KMS-11 (cell line): ENCODE results near the gene KCNQ1.

ENCODE experiments used
- H2AFZ ChIP-seq: fragments of 200-600 bp; sonication (generic); 2 replicates; pipeline ENCODE4 v1.6.1; 2016; ENCODE audit warnings: antibody characterized with exemption, mixed run types, low read depth
- H3K27ac ChIP-seq: fragments of 200-600 bp; sonication (generic); 2 replicates; pipeline ENCODE4 v1.6.1; 2016; ENCODE audit warnings: mild to moderate bottlenecking, mixed run types
- H3K27me3 ChIP-seq: fragments of 200-600 bp; sonication (generic); 2 replicates; pipeline ENCODE4 v1.6.1; 2017; ENCODE audit warnings: mild to moderate bottlenecking, low read depth, mixed run types, moderate library complexity; ENCODE audit not compliant: insufficient read depth
- H3K36me3 ChIP-seq: fragments of 200-600 bp; sonication (generic); 2 replicates; pipeline ENCODE4 v1.6.1; 2017; ENCODE audit warnings: mild to moderate bottlenecking, mixed run types; ENCODE audit not compliant: insufficient read depth
- H3K4me1 ChIP-seq: fragments of 200-600 bp; sonication (generic); 2 replicates; pipeline ENCODE4 v1.6.1; 2016; ENCODE audit warnings: mild to moderate bottlenecking, low read depth, mixed run types; ENCODE audit not compliant: poor library complexity, severe bottlenecking
- H3K4me2 ChIP-seq: fragments of 200-600 bp; sonication (generic); 2 replicates; pipeline ENCODE4 v1.7.0; 2016; ENCODE audit warnings: mild to moderate bottlenecking, mixed run types
- H3K4me3 ChIP-seq: fragments of 200-600 bp; sonication (generic); IDR thresholded peaks from 2 replicates; pipeline ENCODE4 v1.6.1; 2017; ENCODE audit warnings: low read depth, low read length, mixed read lengths; ENCODE audit not compliant: insufficient read depth
- H3K79me2 ChIP-seq: fragments of 200-600 bp; sonication (generic); 2 replicates; pipeline ENCODE4 v1.6.1; 2016; ENCODE audit warnings: low read depth, mixed run types; ENCODE audit not compliant: insufficient read depth
- H3K9ac ChIP-seq: fragments of 200-600 bp; sonication (generic); 2 replicates; pipeline ENCODE4 v1.6.1; 2016; ENCODE audit warnings: mild to moderate bottlenecking, mixed run types
- H4K20me1 ChIP-seq: fragments of 200-600 bp; sonication (generic); 2 replicates; pipeline ENCODE4 v1.6.1; 2016; ENCODE audit warnings: mild to moderate bottlenecking, mixed run types; ENCODE audit not compliant: insufficient read depth
- TF ChIP-seq, protein P1 (sequence below): fragments of 200-600 bp; sonication (generic); conservative IDR thresholded peaks from 2 replicates; pipeline ENCODE4 v1.6.1; 2017; ENCODE audit warnings: low read depth, mild to moderate bottlenecking, antibody characterized with exemption, low read length, moderate library complexity, mixed read lengths

The KCNQ1 gene

DNA sequence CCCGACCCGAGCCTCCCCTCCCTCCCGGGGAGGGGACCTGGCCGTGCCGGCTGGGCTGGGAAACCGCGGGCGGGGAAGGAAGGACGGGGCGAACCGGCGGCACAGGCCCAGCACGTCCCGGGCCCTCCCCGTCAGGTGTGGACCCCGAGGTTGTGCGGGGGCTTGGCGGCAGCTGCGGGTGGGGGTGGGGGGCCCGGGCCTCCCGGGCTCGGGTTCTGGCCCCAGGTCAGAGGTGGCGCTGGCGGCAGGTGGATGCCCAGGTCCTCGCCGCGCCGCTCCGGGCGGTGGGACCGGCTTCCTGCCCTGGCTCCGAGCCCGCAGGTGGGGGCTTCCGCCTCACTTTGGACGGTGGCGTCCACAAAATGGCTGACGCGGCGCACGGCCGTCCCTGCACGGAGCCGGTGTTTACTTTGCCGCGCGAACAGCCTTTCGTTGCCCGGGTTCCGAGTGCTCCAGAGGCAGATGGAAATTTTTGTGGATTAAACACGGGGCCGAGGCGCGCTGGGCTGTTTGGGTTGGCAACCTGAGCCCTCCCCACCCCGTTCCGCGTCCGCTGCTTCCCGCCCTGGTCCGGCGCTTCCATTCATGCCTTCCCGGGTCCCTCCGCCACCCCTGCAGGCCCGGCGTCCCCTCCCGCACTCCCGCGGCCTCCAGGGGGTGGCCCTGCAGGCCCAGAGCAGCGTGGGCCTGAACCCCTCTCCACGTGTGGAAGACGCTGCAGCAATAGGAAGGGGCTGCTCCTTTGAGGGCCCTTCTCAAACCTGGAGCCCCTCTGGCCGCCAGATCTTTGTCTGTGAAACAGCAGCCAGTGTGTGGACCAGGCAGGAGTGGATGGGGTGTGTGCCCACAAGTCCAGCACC, 346.9 kb downstream of the KCNQ1 start:
- Histone ChIP-seq H3K27ac (no peak overlapping the region), H3K9ac (no peak overlapping the region), H3K4me2 (no peak overlapping the region), H4K20me1 (no peaks in the 10 kb centered on the region), H3K36me3 (no peaks in the 10 kb centered on the region), H3K4me3 (no peak overlapping the region), H3K27me3 (no peaks in the 10 kb centered on the region), H2AFZ (no peak overlapping the region), H3K79me2 (no peaks in the 10 kb centered on the region), H3K4me1 (no peaks in the 10 kb centered on the region)
- TF ChIP-seq, protein P1, sequence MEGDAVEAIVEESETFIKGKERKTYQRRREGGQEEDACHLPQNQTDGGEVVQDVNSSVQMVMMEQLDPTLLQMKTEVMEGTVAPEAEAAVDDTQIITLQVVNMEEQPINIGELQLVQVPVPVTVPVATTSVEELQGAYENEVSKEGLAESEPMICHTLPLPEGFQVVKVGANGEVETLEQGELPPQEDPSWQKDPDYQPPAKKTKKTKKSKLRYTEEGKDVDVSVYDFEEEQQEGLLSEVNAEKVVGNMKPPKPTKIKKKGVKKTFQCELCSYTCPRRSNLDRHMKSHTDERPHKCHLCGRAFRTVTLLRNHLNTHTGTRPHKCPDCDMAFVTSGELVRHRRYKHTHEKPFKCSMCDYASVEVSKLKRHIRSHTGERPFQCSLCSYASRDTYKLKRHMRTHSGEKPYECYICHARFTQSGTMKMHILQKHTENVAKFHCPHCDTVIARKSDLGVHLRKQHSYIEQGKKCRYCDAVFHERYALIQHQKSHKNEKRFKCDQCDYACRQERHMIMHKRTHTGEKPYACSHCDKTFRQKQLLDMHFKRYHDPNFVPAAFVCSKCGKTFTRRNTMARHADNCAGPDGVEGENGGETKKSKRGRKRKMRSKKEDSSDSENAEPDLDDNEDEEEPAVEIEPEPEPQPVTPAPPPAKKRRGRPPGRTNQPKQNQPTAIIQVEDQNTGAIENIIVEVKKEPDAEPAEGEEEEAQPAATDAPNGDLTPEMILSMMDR, result no peak

DNA sequence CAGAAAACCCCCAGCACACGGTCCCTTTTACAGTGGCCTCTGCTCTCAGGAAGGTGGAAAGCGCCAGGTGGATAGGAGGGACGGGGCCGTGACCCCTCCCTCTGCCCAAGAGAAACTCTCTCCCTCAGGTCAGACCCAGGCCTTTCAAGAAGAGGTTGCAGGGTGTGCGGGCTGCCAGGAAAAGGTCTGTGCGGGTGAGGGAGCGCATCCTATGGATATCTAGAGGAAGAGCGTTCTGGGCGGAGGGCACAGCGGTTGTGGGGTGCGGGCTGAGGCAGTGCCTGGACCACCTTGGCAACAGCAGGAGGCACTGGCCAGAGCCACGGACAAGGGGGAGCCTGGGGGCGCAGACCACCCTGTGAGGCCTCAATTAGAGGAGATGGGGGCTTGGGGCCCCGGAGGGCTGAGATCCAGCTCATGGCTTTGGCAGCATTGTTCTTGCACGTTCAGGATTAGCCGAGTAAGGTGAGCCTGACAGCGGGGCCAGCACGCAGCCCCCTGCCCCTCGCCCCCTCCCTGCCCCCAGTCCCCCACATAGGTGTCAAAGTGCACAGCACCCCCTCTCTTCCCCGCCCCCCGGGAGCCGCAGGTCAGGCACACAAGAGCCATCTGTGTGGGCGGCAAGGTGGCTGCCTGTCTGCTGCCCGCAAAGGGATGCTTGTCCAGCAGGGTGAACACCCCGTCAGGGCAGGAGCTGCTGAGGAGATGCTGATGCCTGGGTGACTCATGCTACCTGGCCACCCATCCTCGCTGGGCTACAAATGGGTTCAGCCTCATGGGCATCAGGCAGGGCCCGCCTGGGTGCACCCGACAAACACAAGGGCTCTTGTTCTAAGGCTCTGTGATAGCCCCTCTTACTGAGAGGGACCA, 347.8 kb downstream of the KCNQ1 start:
- no peak overlapping the region for H3K27ac ChIP-seq
- TF ChIP-seq, protein P1, result no peak

DNA sequence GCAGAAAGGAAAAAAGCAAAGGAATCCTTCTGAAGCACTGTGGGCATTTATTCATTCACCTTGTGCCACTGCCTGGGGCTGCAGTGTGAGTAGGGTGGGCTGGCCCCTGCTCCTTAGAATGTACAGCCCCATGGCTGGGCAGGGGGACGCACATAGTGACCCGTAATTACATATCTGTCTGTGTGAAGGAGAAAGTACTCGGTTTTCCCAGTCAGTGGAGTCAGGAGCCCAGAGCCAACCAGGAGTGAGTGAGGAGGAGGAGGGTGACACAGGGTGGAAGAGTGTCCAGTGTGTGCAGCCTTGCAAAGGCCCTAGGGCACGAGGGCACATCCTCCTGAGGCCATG, 348.9 kb downstream of the KCNQ1 start:
- Histone ChIP-seq H3K27me3 (no peaks in the 10 kb centered on the region), H3K79me2 (no peaks in the 10 kb centered on the region), H3K27ac (no peak overlapping the region), H2AFZ (no peak overlapping the region), H3K36me3 (no peaks in the 10 kb centered on the region), H3K4me1 (no peaks in the 10 kb centered on the region), H4K20me1 (no peaks in the 10 kb centered on the region), H3K4me2 (no peak overlapping the region), H3K4me3 (no peak overlapping the region), H3K9ac (no peak overlapping the region)
- TF ChIP-seq, protein P1, result no peak

More for the DNA sequence above, 347.8 kb downstream of the KCNQ1 start:
- H3K79me2 ChIP-seq, result no peaks in the 10 kb centered on the region
- no peak overlapping the region for H3K9ac ChIP-seq
- H3K4me2 ChIP-seq, result no peak overlapping the region
- no peak overlapping the region for H2AFZ ChIP-seq
- H3K27me3 ChIP-seq, result no peaks in the 10 kb centered on the region
- no peak overlapping the region for H3K4me3 ChIP-seq
- no peaks in the 10 kb centered on the region for H3K36me3 ChIP-seq
- no peaks in the 10 kb centered on the region for H3K4me1 ChIP-seq
- H4K20me1 ChIP-seq, result no peaks in the 10 kb centered on the region

DNA sequence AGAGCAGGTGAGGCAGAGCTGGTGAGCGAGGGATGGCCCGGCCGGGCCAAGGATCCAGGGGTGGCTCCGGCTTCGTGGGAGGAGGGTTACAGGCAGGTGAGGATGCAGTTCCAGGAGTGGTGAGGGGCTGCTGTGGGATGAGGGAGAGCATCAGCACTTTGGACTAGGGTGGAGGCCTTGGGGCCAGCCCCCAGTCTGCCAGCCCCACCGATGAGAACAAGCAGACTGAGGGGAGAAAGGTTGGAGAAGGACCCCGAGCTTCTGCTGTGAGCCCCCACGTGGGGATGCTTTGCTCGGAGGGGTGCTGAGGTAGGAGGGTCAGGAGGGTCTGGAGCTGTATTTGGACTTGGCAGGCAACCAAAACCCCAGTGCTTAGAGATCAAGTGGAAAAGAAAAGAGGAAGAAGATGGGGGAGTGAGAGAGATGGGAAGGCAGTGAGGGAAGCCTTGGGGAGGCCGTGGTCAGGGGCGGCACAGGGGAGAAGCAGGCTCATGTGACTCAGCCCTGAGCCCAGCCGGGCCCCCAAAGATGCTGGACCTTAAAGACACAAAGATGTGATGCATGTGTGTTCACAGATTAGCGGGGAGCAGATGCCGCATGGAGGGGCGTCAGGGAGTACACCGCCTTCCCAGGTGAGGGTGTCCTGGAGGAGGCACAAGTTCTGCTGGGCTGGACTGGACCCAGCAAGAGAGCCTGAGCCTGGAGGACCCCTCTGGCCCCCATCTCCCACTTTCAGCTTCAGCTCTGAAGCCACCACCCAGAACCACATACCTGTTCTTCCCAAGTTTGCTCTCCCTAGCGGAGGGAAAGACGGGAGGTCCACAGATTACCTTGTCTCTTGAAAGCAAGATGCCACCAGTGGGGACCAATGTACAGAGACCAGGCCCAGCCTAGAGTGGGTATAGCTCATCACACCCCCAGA, 349.5 kb downstream of the KCNQ1 start:
- no peaks in the 10 kb centered on the region for H4K20me1 ChIP-seq
- no peak overlapping the region for H2AFZ ChIP-seq
- no peak overlapping the region for H3K4me3 ChIP-seq
- no peak overlapping the region for H3K4me2 ChIP-seq
- no peak overlapping the region for H3K9ac ChIP-seq
- H3K27me3 ChIP-seq, result no peaks in the 10 kb centered on the region
- H3K27ac ChIP-seq, result no peak overlapping the region
- H3K4me1 ChIP-seq, result no peaks in the 10 kb centered on the region
- no peaks in the 10 kb centered on the region for H3K36me3 ChIP-seq
- TF ChIP-seq, protein P1, result no peak
- H3K79me2 ChIP-seq, result no peaks in the 10 kb centered on the region
